ENCODE data around the gene COL9A2.
"Not testable (repeated sequence)": the region's sequence is repeated elsewhere in the genome, so short reads cannot be mapped to it uniquely, and the experiment has no call there.

COL9A2 gene

GRCh38 chr1:40316595-40317393, at the start of gene COL9A2:
Gene COL9A2, minus strand, starts transcription at chr1:40317286. Its CDS starts 89 bp downstream, at chr1:40317197.
- DNase-seq, result peak; percentile 40

DNA sequence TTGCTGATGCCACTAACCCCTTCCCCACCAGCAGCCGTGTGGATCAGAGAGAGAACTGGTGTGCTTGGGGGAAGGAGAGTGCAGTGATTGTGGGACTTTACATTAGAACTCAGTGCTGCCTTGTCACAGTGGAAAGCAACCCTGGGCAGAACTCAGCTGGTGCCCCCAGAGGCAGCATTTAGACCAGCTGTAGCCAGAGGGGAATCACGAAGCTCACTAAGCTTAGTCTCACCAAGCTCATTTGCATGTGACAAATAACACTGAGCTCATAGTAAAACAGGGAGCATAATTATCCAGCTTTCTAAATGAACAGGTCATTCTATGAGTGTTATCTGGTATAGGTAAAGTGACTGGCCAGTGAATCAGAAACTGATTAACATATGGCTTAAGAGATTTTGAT, 46.6 kb upstream of the COL9A2 start:
- DNase-seq, result no peak

DNA sequence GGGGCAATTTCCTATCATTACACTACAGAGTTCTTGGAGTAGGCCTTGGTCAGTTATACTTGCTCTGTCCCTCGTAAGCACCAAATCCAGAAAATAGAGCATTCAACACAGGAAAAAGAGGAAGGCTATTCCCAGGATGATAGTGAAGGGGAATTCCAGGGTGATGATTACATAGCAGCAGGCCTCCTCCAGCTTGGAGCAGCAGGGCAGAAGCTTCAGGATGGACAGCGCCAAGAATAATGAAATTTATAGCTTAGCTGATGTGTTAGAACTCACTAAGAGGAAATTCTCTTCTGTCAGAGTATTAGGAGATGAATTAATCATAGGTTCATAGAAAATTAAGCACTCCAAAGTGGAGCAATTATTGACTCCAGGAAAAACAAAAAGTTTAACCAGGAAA, 45.6 kb upstream of the COL9A2 start:
- DNase-seq, result no peak

DNA sequence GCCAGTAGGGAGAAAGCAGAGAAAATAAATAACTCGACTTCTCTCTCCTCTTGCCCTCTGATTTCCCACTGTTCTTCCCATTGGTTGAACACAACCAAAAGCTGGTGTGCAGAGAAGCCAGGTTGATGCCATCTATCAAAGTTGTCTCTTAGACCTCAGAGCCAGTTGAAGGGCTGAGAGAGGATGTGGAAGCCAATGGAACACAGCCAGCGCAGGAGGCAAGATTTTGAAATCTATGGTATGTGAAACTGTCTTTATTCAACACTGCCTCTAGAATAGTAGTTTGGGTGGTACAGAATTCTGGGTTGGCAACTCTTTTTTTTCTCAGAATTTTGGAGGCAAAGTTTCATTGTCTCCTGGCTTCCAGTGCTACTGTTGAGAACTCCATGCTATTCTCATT, 45.1 kb upstream of the COL9A2 start:
- DNase-seq, result no peak

- DNase-seq, result no peak
Measured at GRCh38 chr1:40361637-40362036, 44.6 kb upstream of the COL9A2 start.

- no peak for DNase-seq
Measured at GRCh38 chr1:40361201-40361600, 44.1 kb upstream of the COL9A2 start.

DNA sequence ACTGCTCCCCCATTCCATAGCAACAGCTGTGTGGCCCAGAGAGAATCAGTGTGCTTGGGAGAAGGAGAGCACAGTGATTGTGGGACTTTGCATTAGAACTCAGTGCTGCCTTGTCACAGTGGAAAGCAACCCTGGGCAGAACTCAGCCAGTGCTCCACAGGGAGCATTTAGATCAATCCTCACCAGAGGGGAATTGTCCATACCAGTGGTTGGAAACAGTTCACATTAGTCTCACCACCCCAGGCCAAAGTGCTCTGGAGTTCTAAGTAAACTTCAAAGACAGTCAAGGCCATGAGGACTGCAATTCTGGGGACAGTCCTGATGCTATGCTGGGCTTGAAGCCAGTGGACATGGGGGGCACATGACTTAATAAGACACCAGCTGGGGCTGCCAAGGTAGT, 43.5 kb upstream of the COL9A2 start:
- DNase-seq, result no peak

DNA sequence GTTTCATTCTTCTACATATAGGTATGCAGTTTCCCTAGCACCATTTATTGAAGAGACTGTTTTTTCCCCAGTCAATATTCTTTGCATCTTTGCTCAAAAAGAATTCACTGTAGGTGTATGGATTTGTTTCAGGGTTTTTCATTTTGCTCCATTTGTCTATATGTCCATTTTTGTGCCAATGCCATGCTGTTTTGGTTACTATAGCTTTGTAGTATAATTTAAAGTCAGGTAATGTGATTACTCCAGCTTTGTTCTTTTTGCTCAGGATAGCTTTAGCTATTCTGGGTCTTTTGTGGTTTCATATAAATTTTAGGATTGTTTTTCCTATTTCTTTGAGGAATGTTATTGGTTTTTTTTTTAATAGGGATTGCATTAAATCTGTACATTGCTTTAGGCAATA, 40.5 kb upstream of the COL9A2 start:
- DNase-seq, result no peak

GRCh38 chr1:40353082-40353481, 36.0 kb upstream of the COL9A2 start:
- DNase-seq, result no peak

DNA sequence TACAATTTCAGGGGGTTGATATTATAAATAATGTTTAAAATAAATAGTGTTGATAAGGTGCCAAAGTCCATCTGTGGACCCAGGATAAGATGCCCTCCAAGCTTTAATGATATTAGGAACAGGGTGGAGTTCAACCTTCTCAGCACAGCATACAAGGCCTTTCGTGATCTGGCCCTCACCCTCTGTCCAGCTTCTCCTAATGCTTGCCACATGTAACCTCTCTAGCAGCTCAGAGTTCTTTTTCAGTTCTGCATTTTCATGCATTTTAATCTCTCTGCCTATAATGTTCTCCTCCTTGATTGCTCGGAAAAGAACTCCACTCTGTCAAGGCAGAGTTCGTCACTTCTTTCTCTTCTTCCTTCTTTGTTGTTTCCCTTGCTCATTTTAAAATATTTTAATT, 35.0 kb upstream of the COL9A2 start:
- DNase-seq, result no peak

DNA sequence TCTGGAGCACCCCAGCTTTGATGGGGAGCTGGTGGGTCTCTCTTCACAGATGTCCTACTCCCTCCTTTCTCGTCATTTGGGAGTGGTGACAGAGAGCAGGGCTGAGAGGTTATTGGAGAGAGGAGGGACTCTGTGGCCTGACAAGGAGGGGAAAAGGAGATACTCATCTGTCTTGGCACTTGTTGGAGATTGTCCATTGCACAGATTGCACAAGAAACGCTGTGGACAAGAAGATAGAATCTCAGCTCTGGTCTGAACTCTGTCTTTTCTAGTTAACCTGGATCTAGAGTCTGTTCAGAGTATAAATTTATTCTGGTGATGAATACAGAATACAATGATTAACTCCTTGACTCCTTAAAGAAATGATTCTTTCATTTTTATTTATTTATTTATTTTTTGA, 34.0 kb upstream of the COL9A2 start:
- no peak for DNase-seq

DNA sequence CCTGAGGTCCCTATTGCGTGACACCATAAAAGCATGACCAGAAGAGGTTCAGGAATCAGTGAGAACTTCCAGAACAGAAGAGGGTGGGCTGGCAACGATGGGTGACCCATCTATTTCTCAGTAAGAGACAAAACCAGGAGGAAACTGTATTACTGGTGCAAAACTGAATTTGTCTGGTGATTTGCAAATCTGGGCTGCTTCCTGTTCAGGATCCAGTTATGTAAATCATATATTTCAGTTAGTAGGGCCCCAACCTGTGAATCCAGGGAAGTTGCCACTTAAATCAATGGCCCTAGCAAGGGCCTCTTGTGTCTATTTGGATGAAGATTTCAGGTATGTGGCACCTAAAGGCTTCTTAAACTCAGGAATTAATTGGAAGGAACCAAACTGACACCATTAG, 33.3 kb upstream of the COL9A2 start:
- DNase-seq, result no peak

DNA sequence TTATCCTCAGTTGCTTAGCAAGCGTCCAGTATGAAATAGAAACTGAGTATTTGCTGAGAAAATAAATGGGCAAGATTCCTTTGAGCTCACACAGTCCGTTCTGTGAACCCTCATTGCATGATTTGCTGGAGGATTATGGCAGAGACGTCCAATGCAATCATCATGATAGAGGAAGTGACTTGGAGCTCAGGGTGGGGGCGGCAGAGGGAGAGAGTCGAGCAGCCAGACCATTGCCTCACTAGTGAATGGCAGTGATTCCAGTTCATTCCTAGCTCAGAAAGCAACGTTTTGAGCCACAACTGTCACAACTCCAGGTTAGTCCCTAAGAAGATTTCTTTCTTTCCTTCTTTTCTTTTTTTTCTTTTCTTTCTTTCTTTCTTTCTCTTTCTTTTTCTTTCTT, 27.5 kb upstream of the COL9A2 start:
- no peak for DNase-seq

DNA sequence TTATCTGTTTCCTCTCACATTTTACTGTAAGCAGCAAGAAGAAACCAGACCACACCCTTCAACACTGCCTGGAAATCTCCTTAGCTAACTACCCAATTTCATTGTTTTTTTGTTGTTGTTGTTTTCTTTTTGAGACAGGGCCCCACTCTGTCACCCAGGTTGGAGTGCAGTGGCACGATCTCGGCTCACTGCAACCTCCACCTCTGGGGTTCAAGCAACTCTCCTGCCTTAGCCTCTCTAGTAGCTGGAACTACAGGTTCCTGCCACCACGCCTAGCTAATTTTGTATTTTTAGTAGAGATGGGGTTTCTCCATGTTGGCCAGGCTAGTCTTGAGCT, 25.3 kb upstream of the COL9A2 start:
- not testable (repeated sequence) for DNase-seq

GRCh38 chr1:40341491-40342380, 24.6 kb upstream of the COL9A2 start:
- no peak for DNase-seq

DNA sequence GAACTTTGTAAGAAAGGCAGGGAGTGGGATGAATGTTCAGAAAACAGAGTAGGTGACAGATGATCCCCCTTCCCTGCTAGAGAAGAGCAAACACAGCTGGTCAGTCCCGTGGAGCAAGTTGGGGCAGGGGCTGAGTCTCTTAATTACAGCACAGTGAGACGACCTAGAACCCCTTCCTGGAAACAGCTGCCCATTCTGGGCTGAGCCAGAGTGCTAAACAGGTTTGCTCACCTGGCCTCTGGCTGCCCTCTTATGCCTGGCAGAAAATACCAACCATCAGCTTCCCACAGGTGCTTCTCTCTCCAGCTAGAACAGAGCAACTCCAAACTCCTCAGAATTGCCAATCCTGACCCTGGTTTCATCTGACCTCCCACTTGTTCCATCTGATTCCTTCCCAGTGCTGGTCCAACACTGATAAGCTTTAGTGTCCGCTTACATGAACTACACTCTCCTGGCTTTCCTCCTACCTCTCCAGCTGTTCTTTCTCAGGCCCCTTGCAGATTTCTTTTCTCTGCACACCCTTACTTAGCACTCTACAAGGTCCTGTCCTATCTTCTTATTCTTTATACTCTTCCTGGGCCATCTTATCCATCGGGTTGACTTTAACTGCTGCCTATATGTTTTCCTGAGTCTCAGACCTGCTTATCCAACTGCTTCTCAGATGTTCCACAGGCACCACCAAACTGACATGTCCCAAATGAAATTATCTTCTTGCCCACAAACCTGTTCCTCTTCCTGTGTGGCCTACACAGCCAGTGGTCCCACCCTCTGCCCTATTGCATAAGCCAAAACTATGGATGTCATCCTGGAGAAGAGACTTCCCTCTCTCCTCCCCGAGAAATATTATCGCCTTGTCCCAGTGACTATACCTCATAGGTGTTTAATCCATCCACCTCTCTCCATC, 22.6 kb upstream of the COL9A2 start:
- no peak for DNase-seq

DNA sequence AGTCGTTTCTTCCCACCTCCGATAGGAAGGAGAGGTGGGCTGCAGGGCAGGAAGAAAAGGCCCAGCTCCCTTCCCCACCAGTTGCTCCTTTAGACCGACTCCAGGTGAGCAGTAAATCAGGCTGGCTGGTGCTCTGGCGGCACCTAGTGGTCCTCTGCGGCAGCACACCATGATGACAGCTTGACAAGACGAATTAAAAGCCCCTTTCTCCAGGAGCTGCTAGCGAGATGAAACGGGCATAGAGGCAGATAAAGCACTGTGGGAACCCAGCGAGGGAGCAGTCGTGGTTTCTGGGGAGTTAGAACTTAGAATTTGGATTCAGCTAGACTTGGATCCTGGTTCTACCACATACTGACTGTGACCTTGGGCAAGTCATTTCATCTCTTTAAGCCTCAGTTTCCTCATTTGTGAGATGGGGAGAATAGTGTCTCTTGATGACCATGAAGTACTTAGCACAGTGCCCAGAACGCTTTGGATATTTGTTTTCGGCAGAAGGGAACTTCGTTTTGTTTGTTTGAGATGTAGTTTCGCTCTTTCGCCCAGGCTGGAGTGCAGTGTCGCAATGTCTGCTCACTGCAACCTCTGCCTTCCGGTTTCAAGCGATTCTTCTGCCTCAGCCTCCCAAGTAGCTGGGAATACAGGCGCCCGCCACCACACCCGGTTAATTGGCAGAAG, 21.8 kb upstream of the COL9A2 start:
- DNase-seq, result peak; percentile 86

GRCh38 chr1:40337443-40337842, 20.4 kb upstream of the COL9A2 start:
- DNase-seq, result no peak

GRCh38 chr1:40332695-40333094, 15.6 kb upstream of the COL9A2 start:
- DNase-seq, result no peak

GRCh38 chr1:40331403-40331802, 14.3 kb upstream of the COL9A2 start:
- not testable (repeated sequence) for DNase-seq

- no peak for DNase-seq
Measured at GRCh38 chr1:40318970-40319621, 2.0 kb upstream of the COL9A2 start.

DNA sequence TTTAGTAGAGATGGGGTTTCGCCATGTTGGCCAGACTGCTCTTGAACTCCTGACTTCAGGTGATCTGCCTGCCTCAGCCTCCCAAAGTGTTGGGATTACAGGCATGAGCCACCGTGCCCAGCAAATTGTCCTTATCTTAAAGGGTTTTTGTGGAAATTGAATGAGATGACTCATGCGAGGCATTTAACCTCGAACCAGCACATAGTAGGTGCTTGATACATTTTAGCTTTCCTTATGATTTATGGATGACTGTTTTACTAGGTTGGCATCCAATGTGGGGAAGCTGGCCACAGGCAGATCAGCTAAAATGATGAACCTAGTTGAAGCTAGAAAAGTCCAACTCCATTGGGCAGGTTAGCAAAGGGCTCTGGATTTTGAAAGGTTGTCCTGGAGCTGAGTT, 1.4 kb upstream of the COL9A2 start:
- DNase-seq, result no peak
